GM13976 (cell line): ENCODE measurements around the gene SPAG7.

ENCODE experiments used
- DNase-seq: peaks from one replicate; pipeline ENCODE4 v3.0.0; 2012; ENCODE audit warnings: low spot score
- in situ Hi-C: fragments of 300-500 bp; cut with MboI; formaldehyde crosslinking; loops from one replicate; pipeline ENCODE4 v1.12.0; 2022; ENCODE audit warnings: low sequenced_read_pairs, mixed read lengths, inconsistent platforms; ENCODE audit not compliant: unreplicated experiment
- TF ChIP-seq, protein P1 (sequence below): IDR thresholded peaks from 2 replicates; pipeline ENCODE4 v1.5.1; 2012; ENCODE audit warnings: borderline replicate concordance, mild to moderate bottlenecking; ENCODE audit not compliant: insufficient read depth; ENCODE audit errors: extremely low read depth, missing control alignments, control extremely low read depth

Gene SPAG7

DNA sequence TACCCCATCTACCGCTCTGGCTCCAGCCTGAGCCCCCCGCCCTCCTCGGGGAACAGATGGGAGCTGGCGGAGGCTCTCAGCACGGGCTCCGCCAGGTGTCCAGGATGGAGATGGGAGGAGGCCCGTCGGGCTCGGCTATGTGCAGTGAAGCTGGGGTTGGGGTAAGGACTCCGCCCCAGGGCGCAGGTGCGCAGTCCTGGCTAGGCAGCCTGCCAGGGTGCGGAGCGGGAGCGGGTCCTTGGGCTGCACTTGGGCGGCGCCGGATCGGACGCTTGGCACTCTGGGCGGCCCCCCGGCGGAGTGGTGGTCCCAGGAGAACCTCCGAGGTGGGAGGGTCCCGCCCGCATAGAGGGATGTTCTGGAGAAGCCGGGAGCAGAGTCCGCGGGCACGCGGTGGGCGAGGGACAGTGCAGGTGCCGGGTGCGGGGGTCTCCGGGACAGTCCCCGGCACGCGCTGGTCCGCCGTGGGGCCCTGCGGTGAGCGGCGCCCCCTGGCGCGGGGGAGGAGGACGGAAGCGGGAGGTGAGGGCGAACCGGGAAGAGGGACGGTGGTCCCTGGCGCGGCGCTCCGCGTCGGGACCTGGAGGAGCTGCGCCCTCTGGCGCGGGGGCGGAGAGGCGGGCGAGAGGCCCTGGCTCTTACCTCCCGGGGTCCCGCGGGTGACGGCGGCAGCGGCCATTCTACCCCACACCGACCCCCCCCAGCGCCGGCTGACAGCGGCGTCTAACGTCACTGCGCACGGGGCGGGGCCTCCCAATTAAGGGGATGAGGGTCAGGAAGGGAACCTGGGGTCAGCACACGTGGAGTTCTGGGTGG lies 19.5 kb upstream of the SPAG7 start, which contains the start of gene CAMTA2:
TSS of gene CAMTA2 (minus strand) at position 725 of the 816 bp plus-strand sequence. CDS start 1,453 bp downstream, outside the sequence.
- in situ Hi-C loops = no loop called here
- DNase-seq = peak; percentile 92
- TF ChIP-seq, protein P1, sequence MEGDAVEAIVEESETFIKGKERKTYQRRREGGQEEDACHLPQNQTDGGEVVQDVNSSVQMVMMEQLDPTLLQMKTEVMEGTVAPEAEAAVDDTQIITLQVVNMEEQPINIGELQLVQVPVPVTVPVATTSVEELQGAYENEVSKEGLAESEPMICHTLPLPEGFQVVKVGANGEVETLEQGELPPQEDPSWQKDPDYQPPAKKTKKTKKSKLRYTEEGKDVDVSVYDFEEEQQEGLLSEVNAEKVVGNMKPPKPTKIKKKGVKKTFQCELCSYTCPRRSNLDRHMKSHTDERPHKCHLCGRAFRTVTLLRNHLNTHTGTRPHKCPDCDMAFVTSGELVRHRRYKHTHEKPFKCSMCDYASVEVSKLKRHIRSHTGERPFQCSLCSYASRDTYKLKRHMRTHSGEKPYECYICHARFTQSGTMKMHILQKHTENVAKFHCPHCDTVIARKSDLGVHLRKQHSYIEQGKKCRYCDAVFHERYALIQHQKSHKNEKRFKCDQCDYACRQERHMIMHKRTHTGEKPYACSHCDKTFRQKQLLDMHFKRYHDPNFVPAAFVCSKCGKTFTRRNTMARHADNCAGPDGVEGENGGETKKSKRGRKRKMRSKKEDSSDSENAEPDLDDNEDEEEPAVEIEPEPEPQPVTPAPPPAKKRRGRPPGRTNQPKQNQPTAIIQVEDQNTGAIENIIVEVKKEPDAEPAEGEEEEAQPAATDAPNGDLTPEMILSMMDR = peak; percentile 63

DNA sequence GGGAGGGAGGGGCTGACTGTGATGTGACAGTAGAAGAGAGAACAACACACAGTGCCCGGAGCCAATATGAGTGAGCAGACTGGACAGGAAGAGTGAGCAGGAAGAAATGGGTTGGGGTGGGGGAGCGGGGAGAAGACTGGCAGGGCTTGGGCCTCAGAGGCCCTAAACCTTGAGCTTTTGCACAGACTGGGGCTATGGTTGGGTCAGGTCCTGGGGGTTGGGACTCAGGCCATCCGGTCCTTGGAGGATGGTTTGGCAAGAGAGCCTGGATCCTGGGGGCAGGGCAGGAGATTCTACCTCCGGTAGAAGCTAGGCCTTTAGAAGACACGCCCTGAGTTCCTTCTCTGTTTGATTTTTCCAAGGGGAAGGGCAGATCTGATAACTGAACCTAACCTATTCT lies 18.8 kb upstream of the SPAG7 start:
- DNase-seq = no peak
- TF ChIP-seq, protein P1 = no peak
- in situ Hi-C loops = no loop called here

DNA sequence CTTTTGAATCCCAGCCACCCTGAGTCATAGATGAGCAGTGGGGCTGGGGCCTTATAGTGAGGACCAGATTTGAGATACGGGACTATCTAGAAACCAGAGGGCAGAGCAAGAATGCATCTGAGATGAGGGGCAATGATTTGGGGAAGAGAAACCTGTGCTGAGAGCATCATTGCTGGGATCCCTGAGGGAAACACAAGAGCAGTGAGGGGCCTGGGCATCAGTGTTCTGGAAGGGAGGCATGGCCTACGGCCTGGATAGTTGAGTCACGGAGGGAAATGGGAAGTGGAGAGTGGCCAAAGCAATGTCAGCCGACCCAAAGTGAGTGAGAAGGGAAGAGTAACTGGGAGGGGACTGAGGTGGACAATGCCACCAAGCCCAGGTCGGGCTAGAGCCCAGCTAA lies 14.7 kb upstream of the SPAG7 start:
- in situ Hi-C loops = no loop called here
- TF ChIP-seq, protein P1 = no peak
- no peak for DNase-seq

DNA sequence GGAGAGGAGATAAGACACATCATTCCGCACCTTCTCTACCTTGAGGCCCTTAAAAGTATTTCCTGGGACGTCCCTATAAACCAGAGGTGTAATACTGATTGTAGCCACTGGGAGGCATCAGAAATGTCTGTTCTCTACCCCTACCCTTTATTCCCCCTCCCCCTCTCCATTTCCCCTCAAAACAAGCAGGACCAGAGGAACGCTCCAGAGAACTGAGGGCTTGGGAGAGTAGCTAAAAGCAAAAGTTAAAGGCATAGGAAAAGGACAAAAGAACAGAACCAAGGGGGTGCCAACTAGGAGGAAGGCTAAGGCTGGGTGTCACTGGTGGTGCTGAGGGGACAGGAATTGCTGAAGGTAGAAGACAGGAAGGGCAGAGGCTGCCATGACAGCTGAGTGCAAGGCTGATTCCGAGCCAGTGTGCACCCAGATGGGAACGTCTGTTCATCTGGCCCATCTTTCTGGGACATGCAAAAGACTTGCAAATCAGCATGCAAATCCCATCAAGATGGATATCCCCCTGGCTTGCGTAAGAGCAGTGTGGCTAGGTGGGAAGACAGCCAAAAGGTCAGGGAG lies 13.1 kb upstream of the SPAG7 start:
- peak; percentile 77 for DNase-seq
- TF ChIP-seq, protein P1 = peak; percentile 32
- in situ Hi-C loops = no loop called here

DNA sequence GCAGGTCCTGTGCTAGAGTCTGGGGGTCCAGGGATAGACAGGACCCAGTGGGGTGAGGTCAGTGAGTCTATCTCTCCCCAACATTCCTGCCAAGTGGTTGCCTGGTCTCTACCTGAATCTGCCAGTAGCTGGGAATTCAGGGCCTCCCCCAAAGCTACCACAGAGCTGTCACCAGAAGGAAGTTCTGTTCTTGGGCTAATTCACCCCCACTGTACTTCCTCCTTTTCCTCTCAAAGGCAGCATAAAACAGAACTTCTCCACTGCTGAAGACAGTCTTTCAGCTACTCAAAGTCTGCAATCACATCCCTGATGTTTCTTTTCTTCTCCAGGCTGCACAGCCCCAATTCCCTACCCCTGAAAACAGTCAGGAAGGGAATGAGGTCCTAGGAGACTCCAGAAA lies 11.1 kb upstream of the SPAG7 start:
- TF ChIP-seq, protein P1 = no peak
- in situ Hi-C loops = loop anchor here (10.0 kb wide), 1 partner anchor 86 kb away; no protein-coding TSS in a partner anchor
- DNase-seq = no peak

DNA sequence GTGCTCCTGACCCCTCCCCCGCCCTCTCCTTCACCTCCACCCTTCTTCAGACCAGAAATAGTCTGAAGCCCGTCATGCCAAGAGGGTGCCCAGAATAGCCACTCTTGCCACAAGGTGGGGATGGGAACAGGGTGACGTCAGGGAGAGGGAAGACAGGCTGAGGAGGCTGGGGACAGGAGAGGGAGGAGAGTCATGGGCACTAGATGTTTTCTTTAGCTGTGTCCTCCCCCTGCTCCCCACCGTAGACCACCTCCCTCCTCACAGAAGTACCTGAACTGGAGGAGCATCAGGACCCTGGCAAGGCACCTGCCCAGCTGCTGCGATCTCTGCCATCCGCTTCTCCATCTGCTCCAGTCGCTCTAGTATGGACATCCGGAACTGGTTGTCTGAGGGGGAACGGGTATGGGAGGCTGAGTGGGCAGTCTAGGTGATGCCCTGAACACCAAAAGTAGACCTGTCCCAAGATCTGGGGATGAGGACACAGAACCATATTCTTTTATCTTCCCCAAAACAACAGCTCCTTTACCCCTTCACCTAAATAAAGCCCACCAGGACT lies 6.6 kb upstream of the SPAG7 start:
- TF ChIP-seq, protein P1 = no peak
- in situ Hi-C loops = loop anchor here (10.0 kb wide), 1 partner anchor 91 kb away; no protein-coding TSS in a partner anchor
- DNase-seq = no peak
